GM12878 (cell line): Measurements from ENCODE around the gene CZIB. TPM values are rescaled to one million over a fixed set of nuclear protein-coding genes. Genes with fewer than 3 reads are reported as not detected.

Experiments
- ATAC-seq: fragments of 200-7000 bp; cut with Tn5 transposase; 3 replicates; pipeline ENCODE4 v1.9.1; 2020; ENCODE audit warnings: mild to moderate bottlenecking, moderate library complexity
- BruUV-seq: library from RNA; stranded (reverse); fragments of 400-500 nt; replicated peaks from 2 replicates; lab custom pipeline; 2021; lab: Mats Ljungman, UMichigan
- CTCF ChIA-PET: fragments of 300-600 bp; sonication (Branson Sonifier 250); formaldehyde crosslinking; extraction: SDS; loops from one replicate; lab custom pipeline; 2021; ENCODE audit warnings: inconsistent platforms; lab: Yijun Ruan, JAX
- POLR2A ChIA-PET: fragments of 350-600 bp; formaldehyde crosslinking; extraction: SDS; loops from one replicate; lab custom pipeline; 2021; ENCODE audit warnings: inconsistent platforms; lab: Charles Lee
- RAD21 ChIA-PET: fragments of 300-600 bp; sonication (Branson Sonifier 250); formaldehyde crosslinking; loops from one replicate; lab custom pipeline; 2023; ENCODE audit warnings: antibody characterized with exemption; ENCODE audit not compliant: unreplicated experiment; lab: Charles Lee
- SMC1A ChIA-PET: fragments of 300-600 bp; sonication (Branson Sonifier 250); formaldehyde crosslinking; loops from one replicate; lab custom pipeline; 2023; ENCODE audit not compliant: unreplicated experiment, uncharacterized antibody; lab: Charles Lee
- DNase-seq: peaks from one replicate; pipeline ENCODE4 v3.0.0-alpha.2; 2011; ENCODE audit warnings: low read depth, low spot score
- FAIRE-seq: peaks from 3 replicates; lab custom pipeline; 2011; peaks lifted over from hg19 to GRCh38; lab: Jason Lieb, UNC
- H2AFZ ChIP-seq: 2 replicates; pipeline ENCODE4 v1.6.0; 2011; ENCODE audit warnings: low read depth, low read length, control low read depth; ENCODE audit not compliant: control insufficient read depth
- H3K27ac ChIP-seq: 2 replicates; pipeline ENCODE4 v1.5.1; 2011; ENCODE audit warnings: control low read depth; ENCODE audit not compliant: control insufficient read depth, insufficient read depth
- H3K27me3 ChIP-seq, 2 experiments: replicated peaks in 1 of 2; 2 replicates each; pipeline versions ENCODE4 v1.6.0 to v1.6.1; 2011; ENCODE audit warnings: low read length in 1 of 2; ENCODE audit not compliant: control insufficient read depth in 2 of 2, insufficient read depth in 2 of 2
- H3K36me3 ChIP-seq, 2 experiments: 2 replicates each; pipeline ENCODE4 v1.5.1; 2011; ENCODE audit warnings: low read length in 1 of 2; ENCODE audit not compliant: control insufficient read depth in 2 of 2, insufficient read depth in 2 of 2
- H3K4me1 ChIP-seq: 2 replicates; pipeline ENCODE4 v1.6.1; 2011; ENCODE audit warnings: mild to moderate bottlenecking, low read length, moderate library complexity, mixed read lengths; ENCODE audit not compliant: control insufficient read depth, insufficient read depth
- H3K4me2 ChIP-seq: 2 replicates; pipeline ENCODE4 v1.6.0; 2011; ENCODE audit warnings: control low read depth; ENCODE audit not compliant: control insufficient read depth, insufficient read depth
- H3K4me3 ChIP-seq: fragments of 200-600 bp; sonication (generic); 2 replicates; pipeline ENCODE4 v1.5.1; 2016
- H3K79me2 ChIP-seq: 2 replicates; pipeline ENCODE4 v1.6.0; 2011; ENCODE audit warnings: low read length; ENCODE audit not compliant: control insufficient read depth, insufficient read depth
- H3K9ac ChIP-seq: 2 replicates; pipeline ENCODE4 v1.8.0; 2011; ENCODE audit warnings: low read length, control low read depth, mixed read lengths; ENCODE audit not compliant: control insufficient read depth, insufficient read depth
- H3K9me3 ChIP-seq: replicated peaks from 3 replicates; pipeline ENCODE4 v1.5.1; 2011; ENCODE audit warnings: mild to moderate bottlenecking, low read length; ENCODE audit not compliant: control insufficient read depth, insufficient read depth
- H4K20me1 ChIP-seq: 2 replicates; pipeline ENCODE4 v1.6.0; 2011; ENCODE audit not compliant: control insufficient read depth, insufficient read depth
- BACH1 ChIP-seq: fragments of 450-650 bp; IDR thresholded peaks from 2 replicates; pipeline ENCODE4 v1.6.1; 2017; ENCODE audit warnings: mild to moderate bottlenecking, borderline replicate concordance
- BCL11A ChIP-seq: IDR thresholded peaks from 2 replicates; pipeline ENCODE4 v1.6.1; 2011; ENCODE audit warnings: low read depth, low read length
- CREB1 ChIP-seq: IDR thresholded peaks from 2 replicates; pipeline ENCODE4 v1.6.1; 2012; ENCODE audit warnings: low read depth, mild to moderate bottlenecking, inconsistent platforms
- CREM ChIP-seq: IDR thresholded peaks from 2 replicates; pipeline ENCODE4 v1.6.1; 2014; ENCODE audit warnings: antibody characterized with exemption, low read depth
- EP300 ChIP-seq, 2 experiments: fragments of 150-350 bp in 1 of 2; IDR thresholded peaks; 2 replicates each; pipeline ENCODE4 v1.6.1; 2011 to 2012; ENCODE audit warnings: low read depth in 2 of 2, low read length in 2 of 2, borderline replicate concordance in 1 of 2, improper control_type of control experiment in 1 of 2, inconsistent platforms in 1 of 2; ENCODE audit not compliant: control insufficient read depth in 1 of 2
- EZH2 ChIP-seq: IDR thresholded peaks from 2 replicates; pipeline ENCODE4 v1.6.1; 2012; ENCODE audit warnings: low read depth, mild to moderate bottlenecking, control low read depth, inconsistent platforms, low read length, borderline replicate concordance; ENCODE audit not compliant: control insufficient read depth
- IRF4 ChIP-seq: IDR thresholded peaks from 2 replicates; pipeline ENCODE4 v1.6.1; 2011; ENCODE audit warnings: low read depth, low read length
- LARP7 ChIP-seq: fragments of 450-650 bp; IDR thresholded peaks from 2 replicates; pipeline ENCODE4 v1.6.1; 2017; ENCODE audit warnings: mild to moderate bottlenecking
- MEF2A ChIP-seq: IDR thresholded peaks from 2 replicates; pipeline ENCODE4 v1.6.1; 2011; ENCODE audit warnings: low read depth, mild to moderate bottlenecking, low read length, moderate library complexity; ENCODE audit not compliant: insufficient read depth
- MEF2B ChIP-seq: fragments of 450-650 bp; IDR thresholded peaks from 2 replicates; pipeline ENCODE4 v1.6.1; 2018; ENCODE audit warnings: mild to moderate bottlenecking, moderate library complexity; ENCODE audit not compliant: partially characterized antibody, poor library complexity, severe bottlenecking
- NFIC ChIP-seq: IDR thresholded peaks from 2 replicates; pipeline ENCODE4 v1.6.1; 2012; ENCODE audit warnings: low read depth, mild to moderate bottlenecking, inconsistent platforms, low read length, moderate library complexity
- RUNX3 ChIP-seq: IDR thresholded peaks from 2 replicates; pipeline ENCODE4 v1.6.1; 2012; ENCODE audit warnings: low read length, inconsistent platforms
- SPI1 ChIP-seq: IDR thresholded peaks from 2 replicates; pipeline ENCODE4 v1.6.1; 2011; ENCODE audit warnings: low read depth, mild to moderate bottlenecking, low read length, moderate library complexity, borderline replicate concordance; ENCODE audit not compliant: insufficient read depth
- SUPT20H ChIP-seq: IDR thresholded peaks from 2 replicates; pipeline ENCODE4 v1.6.1; 2011; ENCODE audit warnings: low read depth, mild to moderate bottlenecking, low read length, moderate library complexity, borderline replicate concordance; ENCODE audit not compliant: control insufficient read depth
- ZNF384 ChIP-seq: IDR thresholded peaks from 2 replicates; pipeline ENCODE4 v1.6.1; 2012; ENCODE audit warnings: low read depth, mild to moderate bottlenecking, low read length, improper control_type of control experiment, borderline replicate concordance
- whole genome bisulfite sequencing: methylation state at CpG from one replicate; pipeline ENCODE4 v1.1.6; 2016; ENCODE audit warnings: low lambda C conversion rate; ENCODE audit not compliant: insufficient replicate concordance, insufficient coverage; ENCODE audit errors: missing lambda C conversion rate; 5-methylcytosine and 5-hydroxymethylcytosine counted together
- in situ Hi-C: fragments of 300-500 bp; cut with MboI; formaldehyde crosslinking; loops from 9 replicates; pipeline ENCODE4 v1.14.3; 2018; ENCODE audit warnings: mixed read lengths
- intact Hi-C: fragments of 100-400 bp; cut with micrococcal nuclease; formaldehyde crosslinking; loops from one replicate; pipeline ENCODE4 v1.14.2; 2022; ENCODE audit not compliant: unreplicated experiment
- polyA plus RNA-seq, 11 experiments: library from polyadenylated mRNA; depleted of rRNA in 4 of 11; unstranded in 6 of 11; stranded (reverse) in 5 of 11; fragments of >200 nt; fragmentation: Nextera tagmentation in 4 of 11; fragmentation: Illumina TruSeq in 1 of 11; extraction: Ambion mirVana in 4 of 11; extraction: Trizol in 1 of 11; gene quantifications; 1 replicate in 1 of 11; 2 replicates in 10 of 11; pipeline versions ENCODE4 v1.2.1 to v1.2.3, GENCODE V29; 2011 to 2016; ENCODE audit warnings: inconsistent platforms in 2 of 11, missing spikeins in 2 of 11, low read depth in 1 of 11
- total RNA-seq, 4 experiments: library from RNA; depleted of rRNA in 3 of 4; stranded (reverse); fragments of >200 nt in 3 of 4; fragmentation: Illumina TruSeq in 1 of 4; extraction: Trizol in 1 of 4; gene quantifications; 2 replicates each; pipeline versions ENCODE4 v1.2.1 to v1.2.3, GENCODE V29; 2013 to 2021
- TF ChIP-seq, protein P1 (sequence below): fragments of 450-650 bp; IDR thresholded peaks from 2 replicates; pipeline ENCODE4 v1.6.1; 2017; ENCODE audit warnings: mild to moderate bottlenecking, low read depth, inconsistent platforms; ENCODE audit not compliant: poor library complexity, severe bottlenecking
- TF ChIP-seq, protein P2 (sequence below): IDR thresholded peaks from 2 replicates; pipeline ENCODE4 v1.6.1; 2012; ENCODE audit warnings: low read length, inconsistent platforms
- TF ChIP-seq, protein P3 (sequence below): IDR thresholded peaks from 2 replicates; pipeline ENCODE4 v1.6.1; 2011; ENCODE audit warnings: mild to moderate bottlenecking, low read depth, low read length, moderate library complexity; ENCODE audit not compliant: insufficient replicate concordance

Gene CZIB
- total and polyA plus RNA-seq, 10 of the 15 experiments (the other 5 are each of a cell fraction or from before 2014, with no cell fraction given), result 36.1 to 68.3 (median 50.4) TPM

DNA sequence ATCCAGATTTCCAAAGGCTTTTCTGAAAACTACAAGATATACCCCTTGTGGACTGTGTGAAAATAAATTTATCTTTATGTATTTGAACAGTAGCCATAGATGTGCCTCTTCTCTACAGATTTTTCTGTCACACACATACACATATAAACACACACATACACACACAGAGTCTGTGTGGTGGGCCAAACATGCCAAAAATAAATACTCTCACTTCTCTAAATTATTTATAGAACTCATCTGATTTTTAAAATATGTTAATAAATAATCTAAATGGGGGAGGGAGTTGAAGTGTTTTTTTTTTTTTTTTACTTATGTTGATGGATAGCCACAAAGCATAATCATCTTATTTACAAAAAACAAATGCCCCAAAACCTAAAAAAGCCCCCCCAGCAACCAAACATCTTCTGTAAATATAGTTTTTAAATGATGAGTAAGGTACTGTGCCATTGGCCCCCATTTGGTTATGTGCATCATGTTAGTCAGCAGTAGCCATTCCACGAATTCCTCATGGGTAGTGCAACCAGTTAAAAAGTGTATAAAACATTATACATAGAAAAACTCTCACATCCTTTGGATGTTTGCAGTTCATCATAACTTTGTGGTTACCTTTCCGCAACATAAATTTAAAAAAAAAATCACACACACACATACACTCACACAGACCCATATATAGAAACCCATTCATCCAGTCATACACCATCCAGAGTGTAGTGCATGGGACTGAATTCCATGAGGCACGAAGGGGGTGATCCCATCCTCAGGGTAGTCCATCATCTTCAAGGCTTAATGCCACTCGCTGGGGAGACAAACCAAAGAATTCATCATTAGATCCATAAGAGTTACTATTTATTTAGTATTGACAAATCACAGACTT is 26.1 kb upstream of the CZIB start:
- WGBS, result 51% methylated on average over 4 of the region's 4 CpGs
- Histone ChIP-seq H3K27ac (peak overlapping the region; percentile 22; the same call in 1 of the 2 replicates), H3K4me3 (no peak overlapping the region), H3K4me1 (peaks cover 8% of the 10 kb centered on the region), H3K79me2 (no peaks in the 10 kb centered on the region), H3K27me3 (no peaks in the 10 kb centered on the region), H3K36me3 (peaks cover 15 to 26% of the 10 kb centered on the region in 2 experiments), H3K9me3 (no peaks in the 10 kb centered on the region), H3K9ac (peak overlapping the region; percentile 30; the same call in 1 of the 2 replicates), H4K20me1 (no peaks in the 10 kb centered on the region), H2AFZ (no peak overlapping the region), H3K4me2 (peak overlapping the region; percentile 22; the same call in 1 of the 2 replicates)
- in situ Hi-C loops (no loop called here), intact Hi-C loops (no loop called here)
- ChIA-PET CTCF (interaction anchor here (1.0 kb wide), 1 partner anchor 147 kb away, joined by 4 read pairs; no protein-coding TSS in a partner anchor), RAD21 (no interaction called here), POLR2A (no interaction called here), SMC1A (no interaction called here)
- DNase-seq (no peak), ATAC-seq (peak; percentile 54), FAIRE-seq (no peak)
- BruUV-seq, result no TSS peak
- TF ChIP-seq CREM (peak; percentile 58), NFIC (peak; percentile 66), CREB1 (0 out of 2 replicates have a peak, but pooled peaks have one; percentile 23), LARP7 (no peak), BACH1 (no peak), ZNF384 (peak; percentile 73; the same call in 1 of the 2 replicates), MEF2A (peak; percentile 100), SPI1 (peak; percentile 78), SUPT20H (no peak), EZH2 (no peak), MEF2B (peak; percentile 97), RUNX3 (peak; percentile 67), EP300 (IDR thresholded peaks at IDR 0.05; ENCODE audit: borderline replicate concordance in 1 of 2, control insufficient read depth in 1 of 2, low read depth in 2 of 2, low read length in 2 of 2) (peak in 1 of 2 experiments; percentile 76; a peak in 2 of 4 replicates), BCL11A (peak; percentile 46; the same call in 1 of the 2 replicates), IRF4 (peak; percentile 32; the same call in 1 of the 2 replicates)
- TF ChIP-seq, protein P1, sequence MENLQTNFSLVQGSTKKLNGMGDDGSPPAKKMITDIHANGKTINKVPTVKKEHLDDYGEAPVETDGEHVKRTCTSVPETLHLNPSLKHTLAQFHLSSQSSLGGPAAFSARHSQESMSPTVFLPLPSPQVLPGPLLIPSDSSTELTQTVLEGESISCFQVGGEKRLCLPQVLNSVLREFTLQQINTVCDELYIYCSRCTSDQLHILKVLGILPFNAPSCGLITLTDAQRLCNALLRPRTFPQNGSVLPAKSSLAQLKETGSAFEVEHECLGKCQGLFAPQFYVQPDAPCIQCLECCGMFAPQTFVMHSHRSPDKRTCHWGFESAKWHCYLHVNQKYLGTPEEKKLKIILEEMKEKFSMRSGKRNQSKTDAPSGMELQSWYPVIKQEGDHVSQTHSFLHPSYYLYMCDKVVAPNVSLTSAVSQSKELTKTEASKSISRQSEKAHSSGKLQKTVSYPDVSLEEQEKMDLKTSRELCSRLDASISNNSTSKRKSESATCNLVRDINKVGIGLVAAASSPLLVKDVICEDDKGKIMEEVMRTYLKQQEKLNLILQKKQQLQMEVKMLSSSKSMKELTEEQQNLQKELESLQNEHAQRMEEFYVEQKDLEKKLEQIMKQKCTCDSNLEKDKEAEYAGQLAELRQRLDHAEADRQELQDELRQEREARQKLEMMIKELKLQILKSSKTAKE, result peak; percentile 53
- TF ChIP-seq, protein P2, sequence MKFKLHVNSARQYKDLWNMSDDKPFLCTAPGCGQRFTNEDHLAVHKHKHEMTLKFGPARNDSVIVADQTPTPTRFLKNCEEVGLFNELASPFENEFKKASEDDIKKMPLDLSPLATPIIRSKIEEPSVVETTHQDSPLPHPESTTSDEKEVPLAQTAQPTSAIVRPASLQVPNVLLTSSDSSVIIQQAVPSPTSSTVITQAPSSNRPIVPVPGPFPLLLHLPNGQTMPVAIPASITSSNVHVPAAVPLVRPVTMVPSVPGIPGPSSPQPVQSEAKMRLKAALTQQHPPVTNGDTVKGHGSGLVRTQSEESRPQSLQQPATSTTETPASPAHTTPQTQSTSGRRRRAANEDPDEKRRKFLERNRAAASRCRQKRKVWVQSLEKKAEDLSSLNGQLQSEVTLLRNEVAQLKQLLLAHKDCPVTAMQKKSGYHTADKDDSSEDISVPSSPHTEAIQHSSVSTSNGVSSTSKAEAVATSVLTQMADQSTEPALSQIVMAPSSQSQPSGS, result peak; percentile 64
- TF ChIP-seq, protein P3, sequence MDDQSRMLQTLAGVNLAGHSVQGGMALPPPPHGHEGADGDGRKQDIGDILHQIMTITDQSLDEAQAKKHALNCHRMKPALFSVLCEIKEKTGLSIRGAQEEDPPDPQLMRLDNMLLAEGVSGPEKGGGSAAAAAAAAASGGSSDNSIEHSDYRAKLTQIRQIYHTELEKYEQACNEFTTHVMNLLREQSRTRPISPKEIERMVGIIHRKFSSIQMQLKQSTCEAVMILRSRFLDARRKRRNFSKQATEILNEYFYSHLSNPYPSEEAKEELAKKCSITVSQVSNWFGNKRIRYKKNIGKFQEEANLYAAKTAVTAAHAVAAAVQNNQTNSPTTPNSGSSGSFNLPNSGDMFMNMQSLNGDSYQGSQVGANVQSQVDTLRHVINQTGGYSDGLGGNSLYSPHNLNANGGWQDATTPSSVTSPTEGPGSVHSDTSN, result no peak
